CD4-positive, alpha-beta memory T cell (primary cell): ENCODE data around the gene EPHA6. TPM values are rescaled to one million over a fixed set of nuclear protein-coding genes. Genes with fewer than 3 reads are reported as not detected.

Experiments used
- CTCF ChIA-PET: fragments of 350-600 bp; sonication (Branson Sonifier 250); formaldehyde crosslinking; loops from one replicate; lab custom pipeline; 2021; ENCODE audit warnings: inconsistent platforms; ENCODE audit not compliant: partially characterized antibody; lab: Charles Lee
- POLR2A ChIA-PET: fragments of 350-600 bp; sonication (Branson Sonifier 250); formaldehyde crosslinking; loops from one replicate; lab custom pipeline; 2021; ENCODE audit not compliant: partially characterized antibody; lab: Charles Lee
- DNase-seq, 5 donors: peaks; one replicate each; pipeline versions ENCODE4 v3.0.0 to v3.0.0-alpha.2; 2020 to 2022; ENCODE audit warnings: mixed read lengths in 1 of 5
- H3K27ac ChIP-seq: one replicate; pipeline ENCODE4 v1.7.0; 2013; ENCODE audit warnings: low read depth, low read length
- H3K27me3 ChIP-seq: 2 replicates; pipeline ENCODE4 v1.7.0; 2013; ENCODE audit warnings: mild to moderate bottlenecking, low read length, moderate library complexity; ENCODE audit not compliant: insufficient read depth
- H3K36me3 ChIP-seq: 2 replicates; pipeline ENCODE4 v1.7.0; 2013; ENCODE audit warnings: mild to moderate bottlenecking, low read length, moderate library complexity; ENCODE audit not compliant: insufficient read depth
- H3K4me1 ChIP-seq: 2 replicates; pipeline ENCODE4 v1.7.0; 2013; ENCODE audit warnings: mild to moderate bottlenecking, low read length, moderate library complexity; ENCODE audit not compliant: insufficient read depth
- H3K4me3 ChIP-seq, 2 donors: one replicate each; pipeline ENCODE4 v1.7.0; 2013; ENCODE audit warnings: low read length in 2 of 2, mild to moderate bottlenecking in 1 of 2
- H3K9me3 ChIP-seq, 2 donors: one replicate each; pipeline ENCODE4 v1.7.0; 2013; ENCODE audit warnings: low read length in 2 of 2, control low read depth in 1 of 2; ENCODE audit not compliant: control insufficient read depth in 1 of 2
- H3K27ac Mint-ChIP-seq, 7 donors: one replicate each; pipeline ENCODE4 v1.8.0; 2020 to 2021; ENCODE audit warnings: mixed read lengths in 7 of 7, mild to moderate bottlenecking in 6 of 7, inconsistent platforms in 3 of 7, moderate library complexity in 3 of 7
- H3K27me3 Mint-ChIP-seq, 2 donors: one replicate each; pipeline ENCODE4 v1.8.0; 2020 to 2021; ENCODE audit warnings: mixed read lengths in 2 of 2
- H3K36me3 Mint-ChIP-seq, 2 donors: one replicate each; pipeline ENCODE4 v1.8.0; 2020 to 2021; ENCODE audit warnings: mixed read lengths in 2 of 2, inconsistent platforms in 1 of 2, mild to moderate bottlenecking in 1 of 2
- H3K4me1 Mint-ChIP-seq, 4 donors: one replicate each; pipeline ENCODE4 v1.8.0; 2020 to 2021; ENCODE audit warnings: mixed read lengths in 4 of 4, mild to moderate bottlenecking in 1 of 4
- H3K4me3 Mint-ChIP-seq, 8 donors: one replicate each; pipeline ENCODE4 v1.8.0; 2020 to 2021; ENCODE audit warnings: mixed read lengths in 8 of 8, mild to moderate bottlenecking in 7 of 8, moderate library complexity in 6 of 8, inconsistent platforms in 3 of 8
- H3K9me3 Mint-ChIP-seq, 8 donors: one replicate each; pipeline ENCODE4 v1.8.0; 2020 to 2021; ENCODE audit warnings: mixed read lengths in 8 of 8, mild to moderate bottlenecking in 5 of 8, inconsistent platforms in 3 of 8, moderate library complexity in 1 of 8
- intact Hi-C: fragments of 100-400 bp; cut with micrococcal nuclease; formaldehyde crosslinking; loops from one replicate; pipeline ENCODE4 v1.15.1; 2023
- polyA plus RNA-seq, 2 donors: library from polyadenylated mRNA; unstranded; fragments of 300-500 nt; fragmentation: Illumina TruSeq; gene quantifications; one replicate each; pipeline ENCODE4 v1.2.3, GENCODE V29; 2021
- total RNA-seq, 2 experiments: library from RNA; stranded (reverse); gene quantifications; one replicate each; pipeline ENCODE4 v1.2.3, GENCODE V29; 2021

The EPHA6 gene
- total and polyA plus RNA-seq, 4 experiments from 2014 or later, result not detected

DNA sequence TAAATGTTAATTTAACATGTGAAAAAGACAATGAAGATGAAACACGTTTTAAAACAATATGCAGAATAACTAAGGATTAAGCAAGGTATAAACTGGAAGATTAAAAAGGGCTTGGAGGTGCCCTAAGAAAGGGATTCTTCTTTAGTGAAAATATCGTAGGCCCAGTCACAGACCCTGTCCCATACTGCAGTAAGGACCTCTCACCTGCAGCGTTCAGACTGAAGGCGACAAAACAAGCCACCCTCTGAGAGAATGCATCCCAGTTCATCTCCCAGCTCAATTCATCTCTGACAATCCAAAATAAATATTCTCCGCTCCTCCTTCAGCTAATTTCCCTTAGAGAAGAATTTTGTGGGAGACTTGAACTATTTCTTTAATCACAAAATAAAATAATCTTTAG lies 847.9 kb downstream of the EPHA6 start:
- POLR2A ChIA-PET, result no interaction called here
- no peak overlapping the region for H3K4me3 Mint-ChIP-seq

DNA sequence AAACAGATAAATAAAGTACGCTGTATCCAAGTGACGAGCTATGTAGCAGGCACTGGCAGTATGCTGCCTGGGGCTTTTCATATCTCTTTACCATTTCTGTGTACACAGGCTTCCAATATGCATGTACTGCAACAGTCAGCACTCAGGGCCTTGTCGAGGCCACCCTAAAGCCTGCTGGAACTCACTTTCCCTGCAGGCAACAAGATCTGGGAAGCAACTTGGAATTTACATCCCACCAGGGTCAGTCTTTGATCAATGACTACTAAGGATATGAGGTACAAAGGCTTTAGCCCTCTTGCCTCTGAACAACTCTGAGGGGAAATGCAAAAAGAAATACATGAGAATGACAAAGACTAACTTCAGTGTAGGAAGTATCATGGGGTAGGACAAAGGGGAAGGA lies 848.4 kb downstream of the EPHA6 start:
- CTCF ChIA-PET, result no interaction called here

More for the DNA sequence above, 847.9 kb downstream of the EPHA6 start:
- H3K4me1 ChIP-seq, result no peaks in the 10 kb centered on the region
- Mint-ChIP-seq H3K27ac (no peak overlapping the region), H3K9me3 (peaks cover 0 to 4% (median 0%) of the 10 kb centered on the region in 8 donors), H3K27me3 (peaks cover 0 to 5% of the 10 kb centered on the region in 2 donors), H3K4me1 (no peaks in the 10 kb centered on the region), H3K36me3 (no peaks in the 10 kb centered on the region)
- DNase-seq, result no peak
- CTCF ChIA-PET, result no interaction called here
- H3K36me3 ChIP-seq, result no peaks in the 10 kb centered on the region
- H3K27me3 ChIP-seq, result no peaks in the 10 kb centered on the region
- no peak overlapping the region for H3K4me3 ChIP-seq
- no peaks in the 10 kb centered on the region for H3K9me3 ChIP-seq
- H3K27ac ChIP-seq, result no peak overlapping the region
- intact Hi-C loops, result no loop called here

GRCh38 chr3:97665896-97666295 lies 851.5 kb downstream of the EPHA6 start:
- Histone ChIP-seq H3K36me3 (no peaks in the 10 kb centered on the region), H3K4me3 (no peak overlapping the region), H3K4me1 (no peaks in the 10 kb centered on the region), H3K9me3 (no peaks in the 10 kb centered on the region), H3K27ac (no peak overlapping the region), H3K27me3 (no peaks in the 10 kb centered on the region)
- H3K27ac Mint-ChIP-seq, result no peak overlapping the region
- intact Hi-C loops, result no loop called here
- H3K4me3 Mint-ChIP-seq, result no peak overlapping the region
- DNase-seq, result no peak
- no peaks in the 10 kb centered on the region for H3K4me1 Mint-ChIP-seq
- CTCF ChIA-PET, result no interaction called here
- H3K9me3 Mint-ChIP-seq, result peaks cover 0 to 4% (median 0%) of the 10 kb centered on the region in 8 donors
- POLR2A ChIA-PET, result no interaction called here
- no peaks in the 10 kb centered on the region for H3K36me3 Mint-ChIP-seq
- peaks cover 0 to 2% of the 10 kb centered on the region in 2 donors for H3K27me3 Mint-ChIP-seq

More for the DNA sequence above, 848.4 kb downstream of the EPHA6 start:
- Mint-ChIP-seq H3K4me1 (no peaks in the 10 kb centered on the region), H3K27ac (no peak overlapping the region), H3K27me3 (peaks cover 0 to 5% of the 10 kb centered on the region in 2 donors), H3K9me3 (peaks cover 0 to 4% (median 0%) of the 10 kb centered on the region in 8 donors), H3K4me3 (no peak overlapping the region), H3K36me3 (no peaks in the 10 kb centered on the region)
- Histone ChIP-seq H3K4me3 (no peak overlapping the region), H3K4me1 (no peaks in the 10 kb centered on the region), H3K27me3 (no peaks in the 10 kb centered on the region), H3K36me3 (no peaks in the 10 kb centered on the region), H3K27ac (no peak overlapping the region), H3K9me3 (no peaks in the 10 kb centered on the region)
- POLR2A ChIA-PET, result no interaction called here
- DNase-seq, result no peak
- intact Hi-C loops, result no loop called here

GRCh38 chr3:97670952-97671351 lies 856.6 kb downstream of the EPHA6 start:
- Mint-ChIP-seq H3K27ac (no peak overlapping the region), H3K4me3 (no peak overlapping the region), H3K36me3 (no peaks in the 10 kb centered on the region), H3K27me3 (peaks cover 4 to 8% of the 10 kb centered on the region in 2 donors), H3K4me1 (no peaks in the 10 kb centered on the region), H3K9me3 (peaks cover 0 to 2% (median 0%) of the 10 kb centered on the region in 8 donors)
- Histone ChIP-seq H3K27me3 (no peaks in the 10 kb centered on the region), H3K36me3 (no peaks in the 10 kb centered on the region), H3K4me3 (no peak overlapping the region), H3K27ac (no peak overlapping the region), H3K4me1 (no peaks in the 10 kb centered on the region), H3K9me3 (no peaks in the 10 kb centered on the region)
- intact Hi-C loops, result no loop called here
- POLR2A ChIA-PET, result no interaction called here
- no peak for DNase-seq
- CTCF ChIA-PET, result no interaction called here

DNA sequence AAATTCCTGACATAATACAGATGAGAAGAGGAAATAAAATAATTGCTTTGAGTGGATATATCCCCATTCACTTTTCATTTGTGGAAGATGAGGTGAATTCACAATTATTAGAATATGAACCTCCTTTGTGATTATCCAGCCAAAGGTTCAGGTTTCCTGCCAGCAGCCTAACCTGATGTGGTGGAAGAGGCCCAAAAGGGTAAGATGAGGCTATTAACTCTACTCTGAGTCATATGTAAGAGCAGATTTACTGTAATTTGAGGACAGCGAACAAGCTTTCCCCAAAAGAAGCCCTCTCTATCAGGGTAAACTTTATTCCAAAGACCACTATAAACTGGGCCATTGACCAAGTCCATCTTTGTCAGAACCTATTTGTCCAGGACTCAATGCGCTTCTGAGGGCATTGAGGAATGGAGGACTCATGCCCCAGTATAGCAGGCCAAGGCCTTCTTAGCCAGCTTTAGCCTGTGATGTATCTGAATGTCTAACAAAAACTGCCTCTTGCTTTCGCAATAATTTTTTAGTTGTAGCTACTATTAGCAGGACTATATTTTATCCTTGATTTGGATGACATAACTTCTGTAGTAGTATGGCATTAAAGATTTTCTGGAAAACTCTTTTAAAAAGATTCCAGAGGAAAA lies 859.1 kb downstream of the EPHA6 start:
- intact Hi-C loops, result no loop called here
- H3K9me3 ChIP-seq, result no peaks in the 10 kb centered on the region
- no peaks in the 10 kb centered on the region for H3K4me1 ChIP-seq
- Mint-ChIP-seq H3K36me3 (no peaks in the 10 kb centered on the region), H3K9me3 (no peaks in the 10 kb centered on the region), H3K27me3 (peaks cover 7% of the 10 kb centered on the region in 2 donors), H3K27ac (no peak overlapping the region), H3K4me3 (no peak overlapping the region), H3K4me1 (no peaks in the 10 kb centered on the region)
- no peaks in the 10 kb centered on the region for H3K36me3 ChIP-seq
- H3K4me3 ChIP-seq, result no peak overlapping the region
- no peak for DNase-seq
- POLR2A ChIA-PET, result no interaction called here
- H3K27ac ChIP-seq, result no peak overlapping the region
- CTCF ChIA-PET, result no interaction called here
- H3K27me3 ChIP-seq, result no peaks in the 10 kb centered on the region

DNA sequence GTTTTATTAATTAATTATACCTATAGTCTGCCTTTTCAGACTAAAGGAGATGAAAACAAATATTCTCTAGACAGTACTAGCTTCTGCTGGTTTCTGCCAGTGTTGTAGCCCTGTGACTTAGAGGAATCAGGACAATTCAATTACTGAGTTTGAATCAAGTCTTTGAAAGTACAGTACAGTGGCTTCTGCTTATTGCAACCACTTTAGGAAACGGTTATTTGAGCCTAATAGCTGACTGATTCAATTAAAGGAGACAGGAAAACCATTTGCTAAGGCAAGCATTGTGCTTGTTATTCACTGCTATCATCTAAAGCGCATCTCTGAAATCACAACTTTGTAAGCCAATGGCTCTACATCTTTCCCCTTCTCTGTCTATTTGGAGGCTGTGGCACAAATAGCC lies 860.1 kb downstream of the EPHA6 start:
- no peaks in the 10 kb centered on the region for H3K36me3 ChIP-seq
- H3K27ac ChIP-seq, result no peak overlapping the region
- CTCF ChIA-PET, result no interaction called here
- POLR2A ChIA-PET, result no interaction called here
- Mint-ChIP-seq H3K27me3 (peaks cover 7 to 9% of the 10 kb centered on the region in 2 donors), H3K36me3 (no peaks in the 10 kb centered on the region), H3K9me3 (no peaks in the 10 kb centered on the region), H3K27ac (no peak overlapping the region), H3K4me1 (no peaks in the 10 kb centered on the region), H3K4me3 (no peak overlapping the region)
- DNase-seq, result no peak
- no peaks in the 10 kb centered on the region for H3K27me3 ChIP-seq
- no peaks in the 10 kb centered on the region for H3K9me3 ChIP-seq
- no peak overlapping the region for H3K4me3 ChIP-seq
- intact Hi-C loops, result no loop called here
- no peaks in the 10 kb centered on the region for H3K4me1 ChIP-seq

- no peaks in the 10 kb centered on the region for H3K27me3 ChIP-seq
- no peak overlapping the region for H3K27ac Mint-ChIP-seq
- H3K27me3 Mint-ChIP-seq, result peaks cover 7 to 9% of the 10 kb centered on the region in 2 donors
- H3K4me3 ChIP-seq, result no peak overlapping the region
- no peaks in the 10 kb centered on the region for H3K36me3 ChIP-seq
- no peak overlapping the region for H3K27ac ChIP-seq
- H3K9me3 Mint-ChIP-seq, result no peaks in the 10 kb centered on the region
- no peak for DNase-seq
- H3K4me1 ChIP-seq, result no peaks in the 10 kb centered on the region
- CTCF ChIA-PET, result no interaction called here
- no peaks in the 10 kb centered on the region for H3K9me3 ChIP-seq
- H3K36me3 Mint-ChIP-seq, result no peaks in the 10 kb centered on the region
- POLR2A ChIA-PET, result no interaction called here
- intact Hi-C loops, result no loop called here
- no peak overlapping the region for H3K4me3 Mint-ChIP-seq
- no peaks in the 10 kb centered on the region for H3K4me1 Mint-ChIP-seq
Measured at GRCh38 chr3:97680210-97680609, 865.8 kb downstream of the EPHA6 start.
